Dermis blood vessel endothelial cell (primary cell): ENCODE measurements around the gene HIRA. TPM values are rescaled to one million over a fixed set of nuclear protein-coding genes. Genes with fewer than 3 reads are reported as not detected.

Experiments
- DNase-seq: peaks from one replicate; pipeline ENCODE4 v3.0.0; 2010
- total RNA-seq: library from RNA; depleted of rRNA; stranded (reverse); fragments of >200 nt; gene quantifications from 2 replicates; pipeline ENCODE4 v1.2.3, GENCODE V29; 2014

The HIRA gene, protein sequence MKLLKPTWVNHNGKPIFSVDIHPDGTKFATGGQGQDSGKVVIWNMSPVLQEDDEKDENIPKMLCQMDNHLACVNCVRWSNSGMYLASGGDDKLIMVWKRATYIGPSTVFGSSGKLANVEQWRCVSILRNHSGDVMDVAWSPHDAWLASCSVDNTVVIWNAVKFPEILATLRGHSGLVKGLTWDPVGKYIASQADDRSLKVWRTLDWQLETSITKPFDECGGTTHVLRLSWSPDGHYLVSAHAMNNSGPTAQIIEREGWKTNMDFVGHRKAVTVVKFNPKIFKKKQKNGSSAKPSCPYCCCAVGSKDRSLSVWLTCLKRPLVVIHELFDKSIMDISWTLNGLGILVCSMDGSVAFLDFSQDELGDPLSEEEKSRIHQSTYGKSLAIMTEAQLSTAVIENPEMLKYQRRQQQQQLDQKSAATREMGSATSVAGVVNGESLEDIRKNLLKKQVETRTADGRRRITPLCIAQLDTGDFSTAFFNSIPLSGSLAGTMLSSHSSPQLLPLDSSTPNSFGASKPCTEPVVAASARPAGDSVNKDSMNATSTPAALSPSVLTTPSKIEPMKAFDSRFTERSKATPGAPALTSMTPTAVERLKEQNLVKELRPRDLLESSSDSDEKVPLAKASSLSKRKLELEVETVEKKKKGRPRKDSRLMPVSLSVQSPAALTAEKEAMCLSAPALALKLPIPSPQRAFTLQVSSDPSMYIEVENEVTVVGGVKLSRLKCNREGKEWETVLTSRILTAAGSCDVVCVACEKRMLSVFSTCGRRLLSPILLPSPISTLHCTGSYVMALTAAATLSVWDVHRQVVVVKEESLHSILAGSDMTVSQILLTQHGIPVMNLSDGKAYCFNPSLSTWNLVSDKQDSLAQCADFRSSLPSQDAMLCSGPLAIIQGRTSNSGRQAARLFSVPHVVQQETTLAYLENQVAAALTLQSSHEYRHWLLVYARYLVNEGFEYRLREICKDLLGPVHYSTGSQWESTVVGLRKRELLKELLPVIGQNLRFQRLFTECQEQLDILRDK
- total RNA-seq: 20.4 and 34.4 TPM in 2 replicates

DNA sequence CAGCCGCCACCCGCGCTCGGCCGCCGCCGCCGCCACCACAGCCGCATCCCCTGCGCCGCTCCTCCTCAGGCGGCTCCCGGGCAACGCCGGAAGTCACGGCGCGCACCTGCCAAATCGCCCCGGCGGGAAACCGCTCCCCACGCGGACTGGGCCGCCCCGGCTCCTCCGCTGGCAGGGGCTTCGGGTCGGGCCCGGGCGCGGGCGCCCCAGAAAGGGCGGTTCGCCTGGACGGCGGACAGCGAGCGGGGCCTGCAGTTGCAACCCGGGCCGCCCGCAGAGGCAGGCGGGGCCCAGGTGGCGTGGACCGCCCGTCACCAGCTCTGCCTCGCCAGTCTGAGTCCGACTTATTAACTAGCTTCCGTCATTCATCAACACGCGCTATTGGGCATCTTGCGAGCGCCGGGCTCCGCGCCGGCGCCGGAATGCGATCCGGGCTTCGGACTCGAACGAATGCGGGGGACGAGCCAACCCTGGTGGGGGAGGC, at the start of gene HIRA:
TSS of gene HIRA (minus strand) at position 85 of the 484 bp plus-strand sequence. CDS start 257 bp downstream, outside the sequence.
- peak; percentile 81 for DNase-seq

DNA sequence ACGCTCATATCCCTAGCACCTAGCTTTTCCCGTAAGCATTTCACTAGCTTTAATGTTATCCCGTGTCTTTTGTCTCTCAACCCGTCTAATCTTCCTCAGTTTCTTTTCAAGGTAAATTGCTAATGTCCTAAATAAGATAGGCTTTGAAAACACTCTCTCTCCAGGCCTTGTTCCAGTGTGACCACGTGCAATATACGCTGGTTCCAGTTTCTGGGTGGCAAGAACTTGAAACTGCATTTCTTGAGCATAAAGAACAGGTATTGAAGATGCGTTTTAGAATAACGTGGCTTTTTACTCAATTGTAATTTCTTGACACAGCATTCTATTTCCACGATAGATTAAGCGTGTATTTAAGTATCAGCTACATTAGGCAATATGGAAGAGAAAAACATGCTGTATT, 49.3 kb upstream of the HIRA start:
- DNase-seq: no peak

DNA sequence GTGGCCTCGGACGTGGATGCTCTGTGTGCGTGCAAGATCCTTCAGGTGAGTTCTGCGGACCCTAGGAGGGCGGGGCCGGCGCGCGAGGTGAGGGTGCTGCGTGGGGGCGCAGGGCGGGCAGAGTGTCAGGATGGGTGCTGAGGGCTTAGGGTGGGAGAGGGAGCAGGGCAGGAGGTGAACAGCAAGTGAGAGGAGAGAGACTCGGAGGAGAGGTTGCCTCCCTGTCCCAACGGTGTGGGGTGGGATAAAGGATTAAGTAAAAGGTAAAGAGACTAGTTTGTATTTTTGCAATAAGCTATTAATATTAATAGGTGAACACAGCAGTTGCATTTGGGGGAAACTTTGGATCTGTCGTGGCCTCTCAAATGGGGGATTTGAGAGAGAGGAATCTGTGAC, 48.6 kb upstream of the HIRA start:
- no peak for DNase-seq

DNA sequence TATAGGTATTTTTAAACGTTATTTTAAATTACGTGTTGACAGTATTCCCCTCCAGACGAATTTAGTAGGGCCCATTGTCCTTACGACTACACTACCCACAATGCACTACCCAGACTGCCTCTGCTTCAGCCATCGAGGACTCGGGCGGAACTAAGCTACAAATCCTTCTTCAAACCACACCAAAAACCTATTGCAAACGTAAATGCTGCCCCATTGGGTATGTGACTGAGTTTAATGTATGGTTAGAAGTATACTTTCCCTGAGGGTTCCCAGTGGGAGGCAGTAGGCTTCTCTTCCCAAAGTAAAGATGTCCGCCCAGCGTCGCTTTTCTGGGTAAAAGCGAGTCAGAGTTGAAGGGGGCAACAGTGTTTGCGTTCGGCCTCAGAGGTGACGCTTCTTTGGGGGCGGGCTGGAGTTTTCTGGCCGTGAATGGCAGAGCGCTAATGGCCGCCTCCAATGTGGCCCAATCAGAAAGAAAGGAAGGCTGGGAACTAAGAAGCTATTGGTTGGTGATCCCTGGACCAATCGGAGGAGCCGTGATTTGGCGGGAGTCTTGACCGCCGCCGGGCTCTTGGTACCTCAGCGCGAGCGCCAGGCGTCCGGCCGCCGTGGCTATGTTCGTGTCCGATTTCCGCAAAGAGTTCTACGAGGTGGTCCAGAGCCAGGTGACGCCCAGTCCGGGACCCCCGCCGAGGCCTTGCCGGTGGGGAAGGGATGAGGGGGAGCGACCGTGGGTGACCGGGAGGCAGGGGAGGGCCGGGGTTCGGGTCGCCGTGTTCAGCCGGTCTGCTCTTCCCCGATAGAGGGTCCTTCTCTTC, 48.0 kb upstream of the HIRA start, which contains the start of gene CDC45:
TSS of gene CDC45 (plus strand) at position 566 of the 818 bp plus-strand sequence. CDS start at position 615, 49 bp downstream.
- peak; percentile 99 for DNase-seq

DNA sequence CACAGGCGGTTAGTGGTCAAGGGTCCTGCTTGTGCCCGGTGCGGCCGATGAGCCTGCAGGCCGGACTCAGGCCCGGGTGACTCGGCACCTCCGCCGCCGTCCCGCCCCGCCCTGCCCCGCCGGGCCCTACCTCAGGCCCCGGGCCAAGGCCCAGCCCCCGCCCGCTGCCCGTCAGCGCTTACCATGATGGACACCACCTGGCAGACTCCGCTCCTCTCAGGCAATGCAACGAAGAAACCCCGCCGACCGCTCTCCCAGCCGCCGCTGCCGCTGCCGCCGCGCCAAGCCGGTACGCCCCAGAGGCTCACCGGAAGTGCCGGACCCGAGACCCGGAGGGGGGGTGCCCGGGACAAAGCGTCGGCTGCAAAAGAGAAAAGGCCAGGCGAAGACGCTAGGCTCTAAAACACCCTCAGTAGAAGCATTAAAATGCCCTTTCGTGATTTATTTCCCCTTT, 47.4 kb upstream of the HIRA start, which contains the start of gene UFD1:
TSS of gene UFD1 (minus strand) at position 293 of the 454 bp plus-strand sequence. CDS start at position 185, 108 bp downstream.
- DNase-seq: peak; percentile 79

DNA sequence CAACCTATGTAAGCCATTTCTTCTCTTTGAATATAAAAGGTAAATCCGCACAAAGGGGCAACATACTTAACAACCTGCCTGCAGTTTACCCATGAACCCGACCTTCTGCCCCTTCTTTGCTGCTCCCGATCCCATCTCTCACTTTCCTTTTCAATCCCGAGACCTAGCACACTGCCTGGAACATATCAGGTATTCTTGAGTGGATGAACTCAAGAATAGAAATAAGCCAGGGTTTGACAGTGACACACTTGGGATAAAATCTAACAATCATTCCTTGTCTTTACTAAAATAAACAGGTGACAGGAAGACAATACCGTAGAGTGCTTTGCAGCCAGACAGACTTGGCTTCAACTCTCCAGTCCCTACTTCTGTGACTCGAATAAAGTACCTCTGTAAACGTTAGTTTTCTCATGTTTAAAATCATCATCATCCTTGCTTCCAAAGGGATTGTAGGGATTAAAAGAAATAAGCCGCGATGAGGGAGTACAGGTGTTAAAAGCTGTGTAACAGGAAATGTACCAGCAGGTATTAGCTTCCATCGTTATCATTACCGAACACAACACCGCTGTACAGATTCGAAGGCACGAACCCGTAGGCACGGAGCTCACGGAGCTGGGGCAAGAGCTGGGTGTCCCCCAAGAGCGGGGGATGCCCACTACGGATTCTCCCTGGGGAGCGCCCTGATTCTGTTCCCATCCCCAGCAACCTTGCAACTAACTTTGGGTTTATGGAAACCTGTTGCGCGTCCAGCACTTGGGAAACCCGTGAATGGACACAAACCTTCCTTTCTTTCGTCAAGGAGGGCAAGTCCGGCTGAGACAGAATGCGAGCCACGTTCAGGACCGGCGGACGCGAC, 46.7 kb upstream of the HIRA start:
- DNase-seq: no peak

DNA sequence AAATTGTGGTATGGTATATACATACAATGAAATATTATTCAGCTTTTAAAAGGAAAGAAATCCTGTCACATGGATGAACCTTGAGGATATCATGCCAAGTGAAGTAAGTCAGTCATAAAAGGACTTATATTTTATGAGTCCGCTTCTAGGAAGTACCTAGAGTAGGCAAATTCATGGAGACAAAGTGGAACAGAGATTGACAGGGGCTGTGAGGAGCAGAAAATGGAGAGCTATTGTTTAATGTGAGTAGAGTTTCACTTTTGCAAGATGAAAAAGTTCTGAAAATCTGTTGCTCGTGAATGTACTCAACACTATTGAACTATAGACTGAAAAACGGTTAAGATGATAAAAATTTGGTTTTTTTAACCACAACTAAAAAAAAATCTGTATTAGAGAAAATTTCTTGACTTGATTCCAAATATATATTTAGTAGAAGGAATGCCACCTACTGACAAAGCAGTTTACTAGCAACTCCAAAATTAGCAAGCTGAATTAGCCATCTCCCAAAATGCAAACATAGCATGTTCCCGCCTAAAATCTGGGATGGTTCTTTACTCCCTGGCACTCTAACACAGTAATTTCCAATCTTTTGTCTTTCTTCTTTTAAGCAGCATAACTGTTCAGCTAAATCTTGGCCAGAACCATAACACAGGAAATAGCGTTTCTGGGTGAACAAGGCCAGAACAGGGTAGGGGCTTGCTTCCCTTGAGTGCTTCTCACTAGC, 46.0 kb upstream of the HIRA start:
- DNase-seq: peak; percentile 40

DNA sequence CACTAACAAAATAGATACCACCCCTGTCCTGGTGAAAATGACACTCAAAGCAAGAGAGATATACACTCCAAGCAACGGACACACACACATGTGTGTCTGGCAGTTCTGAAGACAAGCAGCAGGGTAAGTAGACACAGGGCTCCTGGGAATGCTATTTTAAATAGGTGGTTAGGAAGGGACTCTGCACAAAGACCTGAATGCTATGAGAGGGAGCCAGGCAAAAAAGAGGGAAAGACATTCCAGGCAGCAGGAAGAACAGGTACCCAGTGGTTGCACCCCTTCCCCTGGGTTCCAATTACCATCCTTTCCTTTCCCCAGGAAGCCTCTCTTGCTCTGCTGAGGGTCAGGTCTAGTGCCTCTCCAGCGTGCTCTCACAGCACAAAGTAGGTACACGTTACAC, 44.5 kb upstream of the HIRA start:
- no peak for DNase-seq

DNA sequence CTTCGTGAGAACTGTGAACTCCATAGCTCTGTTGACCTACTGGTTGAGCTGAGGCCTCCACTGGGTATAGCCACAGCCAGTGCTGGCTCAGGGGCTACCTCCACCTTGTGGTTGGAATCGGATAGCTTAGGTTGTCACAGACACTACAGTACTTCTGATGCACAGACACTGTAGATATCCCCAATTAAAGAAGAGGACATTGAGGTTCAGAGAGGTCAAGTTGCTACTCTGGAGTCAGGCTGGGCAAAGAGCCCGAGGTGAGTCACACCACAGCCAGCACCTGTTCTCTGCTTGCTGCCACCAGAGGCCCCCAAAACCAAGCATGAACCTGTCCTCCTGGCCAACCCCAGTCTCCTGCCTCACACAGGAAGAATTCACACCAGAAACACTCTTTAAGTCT, 42.0 kb upstream of the HIRA start:
- DNase-seq: peak; percentile 21

DNA sequence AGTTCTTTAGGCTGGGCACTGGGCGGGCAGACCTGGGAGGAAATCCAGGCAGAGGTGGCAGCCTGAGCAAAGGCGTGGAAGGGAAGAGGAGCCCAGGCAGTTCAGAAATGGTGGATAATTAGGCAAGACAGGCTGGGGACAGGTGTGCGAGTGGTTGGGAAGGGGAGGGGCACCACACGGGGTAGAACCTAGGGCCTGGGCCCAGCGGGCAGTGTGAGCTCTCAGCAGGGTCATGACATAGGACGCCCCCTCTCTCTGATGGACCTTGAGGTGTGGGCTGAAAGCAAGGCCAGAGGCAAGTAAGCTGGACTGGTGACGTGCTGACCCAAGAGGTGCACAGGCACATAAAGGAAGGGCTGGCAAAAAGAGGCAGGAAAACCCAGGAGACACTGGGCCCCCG, 40.7 kb upstream of the HIRA start:
- DNase-seq: no peak

DNA sequence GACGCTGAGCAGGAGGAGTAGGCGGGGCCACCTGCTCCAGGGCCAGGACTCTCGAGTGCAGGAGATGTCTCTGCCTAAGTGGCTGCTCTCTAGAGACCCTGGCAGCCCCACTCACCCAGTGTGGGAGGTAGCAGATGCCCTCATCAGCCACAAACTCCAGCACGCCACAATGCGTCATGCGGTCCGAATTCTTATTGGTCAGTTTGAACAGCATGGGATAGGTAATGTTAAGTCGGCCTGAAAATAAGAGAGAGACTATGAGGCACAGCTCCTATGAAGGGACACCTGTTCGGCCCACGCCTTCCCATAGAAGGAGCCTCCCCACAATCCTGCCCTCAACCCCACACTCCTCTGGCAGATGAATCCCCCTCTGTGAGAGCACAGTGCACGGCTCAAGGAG, 40.0 kb upstream of the HIRA start:
- no peak for DNase-seq

DNA sequence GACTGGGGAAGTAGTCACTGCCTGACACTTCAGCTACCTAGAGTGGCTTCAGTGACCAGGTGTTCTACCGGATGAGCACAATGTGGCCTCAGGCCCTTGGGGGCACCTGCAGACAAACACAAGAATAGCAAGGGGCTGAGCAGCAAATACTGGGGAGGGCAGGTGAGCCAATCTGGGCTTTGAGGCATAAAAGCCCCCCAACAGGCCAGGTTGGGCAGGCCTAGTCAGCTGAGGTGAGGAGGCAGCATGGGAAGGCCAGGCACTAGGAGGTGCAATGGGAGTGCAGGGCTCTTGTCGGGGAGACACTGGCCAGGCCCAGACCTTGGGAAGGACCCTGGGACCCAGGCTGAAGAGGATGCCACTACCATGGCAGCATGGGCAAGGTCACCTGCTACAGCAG, 38.5 kb upstream of the HIRA start:
- DNase-seq: no peak

DNA sequence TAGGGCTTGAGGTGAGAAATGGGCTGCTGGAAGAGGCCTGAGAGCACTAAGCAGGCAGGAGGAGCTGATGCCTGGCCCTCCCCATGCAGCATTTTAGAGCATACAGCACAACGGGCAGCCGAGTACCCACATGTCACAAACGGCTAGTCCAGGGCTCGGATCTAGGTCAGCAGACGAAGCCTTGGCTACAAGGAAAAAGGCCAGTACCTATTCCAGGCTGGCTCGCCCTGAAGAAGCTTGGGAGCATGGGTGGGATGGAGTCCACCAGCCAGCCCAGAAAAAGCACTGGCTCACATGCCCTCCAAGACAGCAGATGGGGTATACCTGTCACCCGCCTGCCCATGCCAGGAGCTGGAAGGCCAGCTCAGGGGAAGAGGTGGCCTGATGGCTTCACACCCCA, 37.9 kb upstream of the HIRA start:
- DNase-seq: no peak

DNA sequence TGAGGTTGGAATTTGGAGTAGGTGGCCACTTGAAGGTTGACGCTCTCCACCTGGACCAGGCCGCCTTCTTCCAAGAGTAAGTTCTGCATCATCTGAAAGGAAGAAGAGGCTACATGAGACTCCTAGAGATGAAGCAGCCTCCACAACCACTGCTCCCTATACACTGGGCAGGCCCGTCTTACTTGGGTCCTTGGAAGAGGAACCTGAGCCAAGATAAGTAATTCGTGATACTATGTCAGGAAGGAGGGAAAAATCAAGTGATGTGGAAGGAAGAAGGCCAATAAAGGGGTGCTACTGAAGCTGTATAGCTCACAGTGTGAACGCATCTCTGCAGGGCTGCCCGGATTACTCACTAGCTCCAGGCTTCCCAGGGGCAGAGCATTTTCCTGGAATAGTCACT, 36.4 kb upstream of the HIRA start:
- no peak for DNase-seq

DNA sequence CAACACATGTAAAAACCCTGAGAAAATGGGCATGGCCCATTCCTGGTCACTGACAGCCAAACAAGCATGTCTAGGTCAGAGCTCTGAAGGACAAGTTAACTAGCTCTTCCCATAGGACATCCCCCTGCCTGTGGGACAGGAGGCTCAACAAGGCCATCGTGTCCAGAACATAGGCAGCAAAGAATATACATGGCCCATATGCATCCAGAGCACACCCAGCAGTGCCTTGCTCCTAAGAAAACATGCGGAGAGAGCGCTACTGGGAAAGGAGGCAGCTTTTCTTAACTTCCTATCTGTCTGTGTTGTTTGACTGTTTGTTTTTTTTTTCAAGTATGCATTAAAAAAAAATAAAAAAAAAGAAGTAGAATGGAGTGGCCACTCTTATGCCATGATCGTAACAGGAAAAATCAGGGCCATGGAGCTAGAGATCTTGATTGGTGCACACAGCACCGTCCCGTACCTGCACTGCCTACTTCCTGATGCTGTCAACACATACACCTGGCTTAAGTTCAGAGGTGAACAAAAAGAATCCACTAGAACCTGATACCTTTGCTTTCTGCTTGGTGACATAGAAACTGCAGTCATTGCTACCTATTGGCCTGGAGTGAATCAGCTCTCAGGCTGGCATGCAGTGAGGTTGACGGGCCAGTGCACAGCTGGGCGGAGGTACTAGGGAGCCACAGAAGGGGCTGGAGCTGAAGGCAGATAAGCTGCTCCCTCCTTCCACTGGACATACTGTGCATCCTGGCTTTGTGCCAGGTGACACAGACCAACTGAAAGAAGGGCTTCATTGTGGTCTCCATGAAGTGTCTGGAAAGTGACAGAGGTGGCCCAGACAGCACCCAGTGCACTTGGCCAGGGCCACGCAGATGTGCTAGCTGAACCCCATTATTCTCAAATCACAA, 35.6 kb upstream of the HIRA start:
- no peak for DNase-seq

DNA sequence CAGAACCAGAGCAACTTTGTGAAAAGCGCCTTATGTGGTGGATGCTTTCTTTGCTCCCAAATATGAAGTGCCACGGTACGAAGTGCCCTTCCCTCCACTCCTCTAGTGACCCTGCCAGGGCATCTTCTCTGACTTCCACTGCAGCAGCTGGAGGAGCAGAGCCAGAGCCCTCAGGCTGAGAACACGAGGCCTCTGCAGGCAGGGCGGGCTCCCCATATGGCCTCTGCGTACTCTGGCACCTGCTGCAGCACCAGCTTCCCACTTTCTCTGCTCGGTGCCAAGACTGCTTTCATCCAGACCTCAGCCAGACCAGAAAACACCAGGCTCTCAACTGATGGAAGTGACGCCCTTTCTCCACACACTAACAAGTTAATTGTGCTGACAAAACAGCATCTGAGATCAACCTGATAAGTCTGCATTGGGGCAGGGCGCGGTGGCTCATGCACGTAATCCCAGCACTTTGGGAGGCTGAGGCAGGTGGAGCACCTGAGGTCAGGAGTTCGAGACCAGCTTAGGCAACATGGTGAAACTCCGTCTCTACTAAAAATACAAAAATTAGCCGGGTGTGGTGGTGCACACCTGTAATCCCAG, 34.7 kb upstream of the HIRA start:
- DNase-seq: no peak

DNA sequence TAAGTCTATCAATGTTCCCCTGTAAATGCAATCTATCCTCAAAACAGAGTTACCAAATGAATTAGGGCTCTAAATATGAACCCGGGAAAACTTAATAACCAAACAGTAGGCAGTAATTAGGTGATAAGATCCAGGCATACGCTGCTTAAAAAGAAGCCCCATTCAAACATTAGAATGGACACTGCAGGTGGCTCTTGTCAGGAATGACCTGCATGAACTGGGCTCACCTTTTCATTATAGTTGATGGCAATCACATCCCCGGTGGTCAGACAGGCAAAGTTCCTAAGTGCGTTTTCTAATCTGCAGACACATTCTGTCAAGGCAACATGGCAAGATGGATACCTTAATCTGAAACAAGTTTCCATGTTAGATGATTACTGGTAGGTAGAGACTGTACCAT, 33.4 kb upstream of the HIRA start:
- no peak for DNase-seq

DNA sequence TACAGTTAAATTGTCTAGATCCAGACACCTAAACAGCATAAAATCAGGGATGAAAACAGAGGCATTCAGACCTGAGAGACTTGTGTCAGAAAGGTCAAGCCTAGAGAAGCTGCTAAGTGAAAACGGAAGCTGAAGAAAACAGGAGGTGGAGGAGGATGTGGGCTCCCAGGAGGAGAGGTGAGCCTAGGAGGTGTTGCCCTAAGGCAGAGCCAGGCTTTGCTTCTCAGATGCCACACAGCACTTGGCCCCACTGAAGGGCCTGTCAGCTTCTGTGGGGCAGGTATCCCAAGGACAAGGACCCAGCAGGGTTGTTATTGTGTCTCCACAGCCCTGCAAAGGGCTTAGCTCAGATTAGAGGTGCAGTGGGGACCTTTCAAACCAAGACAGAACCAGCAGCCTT, 33.0 kb upstream of the HIRA start:
- no peak for DNase-seq
